NB4 (cell line): Measurements from ENCODE around the gene CYB5R3.

Experiments used
- CTCF ChIP-seq: IDR thresholded peaks from one replicate; pipeline ENCODE4 v1.5.1; 2012; ENCODE audit warnings: low read depth, low read length
- MAX ChIP-seq: IDR thresholded peaks from 2 replicates; pipeline ENCODE4 v1.6.1; 2011; ENCODE audit warnings: low read depth, low read length
- MYC ChIP-seq: IDR thresholded peaks from 2 replicates; pipeline ENCODE4 v1.6.1; 2011; ENCODE audit warnings: low read depth, low read length
- POLR2A ChIP-seq: IDR thresholded peaks from 2 replicates; pipeline ENCODE4 v1.6.1; 2011; ENCODE audit warnings: mild to moderate bottlenecking; ENCODE audit not compliant: insufficient read length; ENCODE audit errors: extremely low read depth

GRCh38 chr22:42635531-42635930, 13.7 kb downstream of the CYB5R3 start:
- TF ChIP-seq CTCF, result no peak
- TF ChIP-seq POLR2A, result no peak
- no peak for TF ChIP-seq MYC
- TF ChIP-seq MAX, result no peak
